KMS-11 (cell line): ENCODE data around the gene MS4A14.

Experiments
- H2AFZ ChIP-seq: fragments of 200-600 bp; sonication (generic); 2 replicates; pipeline ENCODE4 v1.6.1; 2016; ENCODE audit warnings: antibody characterized with exemption, mixed run types, low read depth
- H3K27ac ChIP-seq: fragments of 200-600 bp; sonication (generic); 2 replicates; pipeline ENCODE4 v1.6.1; 2016; ENCODE audit warnings: mild to moderate bottlenecking, mixed run types
- H3K27me3 ChIP-seq: fragments of 200-600 bp; sonication (generic); 2 replicates; pipeline ENCODE4 v1.6.1; 2017; ENCODE audit warnings: mild to moderate bottlenecking, low read depth, mixed run types, moderate library complexity; ENCODE audit not compliant: insufficient read depth
- H3K36me3 ChIP-seq: fragments of 200-600 bp; sonication (generic); 2 replicates; pipeline ENCODE4 v1.6.1; 2017; ENCODE audit warnings: mild to moderate bottlenecking, mixed run types; ENCODE audit not compliant: insufficient read depth
- H3K4me1 ChIP-seq: fragments of 200-600 bp; sonication (generic); 2 replicates; pipeline ENCODE4 v1.6.1; 2016; ENCODE audit warnings: mild to moderate bottlenecking, low read depth, mixed run types; ENCODE audit not compliant: poor library complexity, severe bottlenecking
- H3K4me2 ChIP-seq: fragments of 200-600 bp; sonication (generic); 2 replicates; pipeline ENCODE4 v1.7.0; 2016; ENCODE audit warnings: mild to moderate bottlenecking, mixed run types
- H3K4me3 ChIP-seq: fragments of 200-600 bp; sonication (generic); IDR thresholded peaks from 2 replicates; pipeline ENCODE4 v1.6.1; 2017; ENCODE audit warnings: low read depth, low read length, mixed read lengths; ENCODE audit not compliant: insufficient read depth
- H3K79me2 ChIP-seq: fragments of 200-600 bp; sonication (generic); 2 replicates; pipeline ENCODE4 v1.6.1; 2016; ENCODE audit warnings: low read depth, mixed run types; ENCODE audit not compliant: insufficient read depth
- H3K9ac ChIP-seq: fragments of 200-600 bp; sonication (generic); 2 replicates; pipeline ENCODE4 v1.6.1; 2016; ENCODE audit warnings: mild to moderate bottlenecking, mixed run types
- H4K20me1 ChIP-seq: fragments of 200-600 bp; sonication (generic); 2 replicates; pipeline ENCODE4 v1.6.1; 2016; ENCODE audit warnings: mild to moderate bottlenecking, mixed run types; ENCODE audit not compliant: insufficient read depth
- CTCF ChIP-seq: fragments of 200-600 bp; sonication (generic); conservative IDR thresholded peaks from 2 replicates; pipeline ENCODE4 v1.6.1; 2017; ENCODE audit warnings: low read depth, mild to moderate bottlenecking, antibody characterized with exemption, low read length, moderate library complexity, mixed read lengths

The MS4A14 gene

GRCh38 chr11:60377401-60378136, 18.7 kb upstream of the MS4A14 start:
- Histone ChIP-seq H3K27ac (no peak overlapping the region), H3K27me3 (no peaks in the 10 kb centered on the region), H3K9ac (no peak overlapping the region), H3K36me3 (no peaks in the 10 kb centered on the region), H3K4me1 (no peaks in the 10 kb centered on the region), H4K20me1 (no peaks in the 10 kb centered on the region), H2AFZ (no peak overlapping the region), H3K4me2 (no peak overlapping the region), H3K79me2 (no peaks in the 10 kb centered on the region), H3K4me3 (no peak overlapping the region)
- TF ChIP-seq CTCF = no peak

- Histone ChIP-seq H3K4me2 (no peak within 1 kb of the TSS), H3K79me2 (no peaks in the 10 kb centered on the region), H3K27ac (no peak within 1 kb of the TSS), H3K27me3 (no peaks in the 10 kb centered on the region), H4K20me1 (no peaks in the 10 kb centered on the region), H3K36me3 (no peaks in the 10 kb centered on the region), H3K9ac (no peak within 1 kb of the TSS), H2AFZ (no peak within 1 kb of the TSS), H3K4me3 (no peak within 1 kb of the TSS), H3K4me1 (no peaks in the 10 kb centered on the region)
- TF ChIP-seq CTCF = no peak
Observed at GRCh38 chr11:60378354-60378753, 17.9 kb upstream of the MS4A14 start, which contains the start of gene MS4A7. Gene MS4A7 (plus strand): TSS chr11:60378532. CDS start chr11:60383142, 4,610 bp downstream.

- TF ChIP-seq CTCF = no peak
- no peak overlapping the region for H3K4me2 ChIP-seq
Observed at GRCh38 chr11:60389279-60389910, 6.9 kb upstream of the MS4A14 start.

GRCh38 chr11:60390419-60390818, 5.8 kb upstream of the MS4A14 start:
- Histone ChIP-seq H3K4me2 (no peak overlapping the region), H2AFZ (no peak overlapping the region), H3K4me3 (no peak overlapping the region), H3K36me3 (no peaks in the 10 kb centered on the region), H3K79me2 (no peaks in the 10 kb centered on the region), H3K27ac (no peak overlapping the region), H3K4me1 (no peaks in the 10 kb centered on the region), H3K9ac (no peak overlapping the region), H4K20me1 (no peaks in the 10 kb centered on the region), H3K27me3 (no peaks in the 10 kb centered on the region; the same call in 1 of the 2 replicates)
- TF ChIP-seq CTCF = no peak

More at GRCh38 chr11:60389279-60389910, 6.9 kb upstream of the MS4A14 start:
- Histone ChIP-seq H3K27me3 (no peaks in the 10 kb centered on the region; the same call in 1 of the 2 replicates), H3K79me2 (no peaks in the 10 kb centered on the region), H3K4me3 (no peak overlapping the region), H4K20me1 (no peaks in the 10 kb centered on the region), H3K9ac (no peak overlapping the region), H3K36me3 (no peaks in the 10 kb centered on the region), H2AFZ (no peak overlapping the region), H3K27ac (no peak overlapping the region), H3K4me1 (no peaks in the 10 kb centered on the region)
